ENCODE measurements around the gene KLF15. TPM values are rescaled to one million over a fixed set of nuclear protein-coding genes. Genes with fewer than 3 reads are reported as not detected.

KLF15 gene
- total and polyA plus RNA-seq, 2 of the 4 experiments (the other 2 are of a cell fraction) = 0.18 to 0.24 TPM

- no peak for TF ChIP-seq CHD1 (IDR thresholded peaks at IDR 0.05; ENCODE audit: low read depth, low read length)
Observed at GRCh38 chr3:126406389-126407296, 49.4 kb upstream of the KLF15 start (continued).

- no peak overlapping the region for H3K4me2 ChIP-seq (ENCODE audit: low read depth, low read length)
- no peak overlapping the region for H3K18ac ChIP-seq (ENCODE audit: low read depth, low read length)
- H3K23ac ChIP-seq (ENCODE audit: low read depth, low read length) = no peak overlapping the region
- H2AK9ac ChIP-seq (replicated peaks; ENCODE audit: low read depth, low read length, poor library complexity) = no peak overlapping the region
- H3K36me3 ChIP-seq (ENCODE audit: control insufficient read depth, insufficient read depth, low read length) = no peaks in the 10 kb centered on the region
- no TSS peak for BruUV-seq (replicated peaks)
- H4K5ac ChIP-seq (ENCODE audit: low read depth, low read length) = no peak overlapping the region
- DNase-seq (no peak), ATAC-seq (ENCODE audit: low read depth) (no peak)
- H4K8ac ChIP-seq (ENCODE audit: low read depth in 2 of 2, low read length in 2 of 2) = no peak overlapping the region
- no peaks in the 10 kb centered on the region; the same call in 1 of the 2 replicates for H3K9me1 ChIP-seq (ENCODE audit: insufficient read depth, low read length)
- intact Hi-C loops (cut with micrococcal nuclease) (no loop called here), in situ Hi-C loops (cut with MboI; ENCODE audit: low sequenced_read_pairs) (no loop called here), dilution Hi-C loops (cut with HindIII; ENCODE audit: low sequenced_read_pairs, unreplicated experiment) (no loop called here)
- H3K79me1 ChIP-seq (ENCODE audit: low read depth in 1 of 2, low read length in 2 of 2) = no peaks in the 10 kb centered on the region
- no peak overlapping the region for H3K14ac ChIP-seq (replicated peaks; ENCODE audit: low read depth, low read length)
- no peak overlapping the region for H3K9ac ChIP-seq (ENCODE audit: low read depth, low read length)
- ChIA-PET CTCF (no interaction called here), POLR2A (ENCODE audit: unreplicated experiment) (no interaction called here)
- TF ChIP-seq POLR2A (IDR thresholded peaks at IDR 0.05; ENCODE audit: low read depth, low read length) (no peak), BHLHE40 (IDR thresholded peaks at IDR 0.05; ENCODE audit: low read depth, low read length) (no peak), ELK1 (IDR thresholded peaks at IDR 0.05; ENCODE audit: borderline replicate concordance, low read depth, low read length) (no peak)
- 0 out of 2 replicates have a peak, but pooled peaks cover 4% of the 10 kb centered on the region for H3K9me3 ChIP-seq (ENCODE audit: control insufficient read depth, insufficient read depth, low read length)
- no peaks in the 10 kb centered on the region for H3K4me1 ChIP-seq (ENCODE audit: control insufficient read depth, insufficient read depth, low read length)
- no peak overlapping the region for H3K27ac ChIP-seq (ENCODE audit: insufficient read depth, low read length)
- H2AFZ ChIP-seq (replicated peaks; ENCODE audit: low read length, poor library complexity) = no peak overlapping the region
- no peak overlapping the region for H2BK120ac ChIP-seq (ENCODE audit: low read depth, low read length)
- H3K4me3 ChIP-seq (ENCODE audit: insufficient read depth, low read depth, low read length) = no peak overlapping the region
- WGBS, 2 experiments (ENCODE audit: extremely low coverage in 2 of 2, insufficient read length in 1 of 2) = 55% methylated on average over 8 of the region's 12 CpGs; no CpG with 5 or more reads in 1 of the 2 experiments
- no peak overlapping the region for H3K56ac ChIP-seq (ENCODE audit: extremely low read depth, insufficient read depth, low read length)
- H2BK20ac ChIP-seq (ENCODE audit: low read depth, low read length) = no peak overlapping the region
- H3K27me3 ChIP-seq (ENCODE audit: control insufficient read depth, insufficient read depth, low read length) = peaks cover 17% of the 10 kb centered on the region
- no peak overlapping the region for H2BK15ac ChIP-seq (ENCODE audit: low read depth, low read length)
- H4K91ac ChIP-seq (ENCODE audit: insufficient read depth, low read depth, low read length) = no peak overlapping the region
- no peak overlapping the region for H2BK5ac ChIP-seq (ENCODE audit: low read depth, low read length, poor library complexity, severe bottlenecking)
- H4K20me1 ChIP-seq (ENCODE audit: insufficient read depth, low read length) = no peaks in the 10 kb centered on the region
- no peak overlapping the region for H2AK5ac ChIP-seq (ENCODE audit: low read depth, low read length)
- H3K4ac ChIP-seq (ENCODE audit: low read depth, low read length) = no peak overlapping the region
Observed at GRCh38 chr3:126402666-126403302, 45.6 kb upstream of the KLF15 start.
